HepG2 (cell line): Measurements from ENCODE around the gene BABAM2.

Experiments used
- EHMT2 ChIP-seq: fragments of 200-600 bp; sonication (generic); IDR thresholded peaks from 2 replicates; pipeline ENCODE4 v1.7.0; 2017; ENCODE audit warnings: antibody characterized with exemption, low read depth, low read length, borderline replicate concordance
- POLR2A ChIP-seq, 2 experiments: IDR thresholded peaks; 2 replicates each; pipeline ENCODE4 v1.6.1; 2011; ENCODE audit warnings: low read depth in 2 of 2, low read length in 2 of 2, mild to moderate bottlenecking in 1 of 2, moderate library complexity in 1 of 2; ENCODE audit not compliant: insufficient read depth in 1 of 2
- POLR2G ChIP-seq: fragments of 200-400 bp; formaldehyde crosslinking; IDR thresholded peaks from 2 replicates; pipeline ENCODE4 v1.6.1; 2018; ENCODE audit warnings: mild to moderate bottlenecking, low read depth, low read length, moderate library complexity
- STAT6 ChIP-seq: sonication (generic); formaldehyde crosslinking; IDR thresholded peaks from 2 replicates; pipeline ENCODE4 v1.4.0; 2020; ENCODE audit warnings: missing genetic modification reagents, mild to moderate bottlenecking, borderline replicate concordance
- TCF7 ChIP-seq: sonication (generic); IDR thresholded peaks from 2 replicates; pipeline ENCODE4 v1.6.1; 2016; ENCODE audit warnings: antibody characterized with exemption, low read depth
- TEAD2 ChIP-seq: sonication (generic); formaldehyde crosslinking; IDR thresholded peaks from 2 replicates; pipeline ENCODE4 v1.9.0; 2021; ENCODE audit warnings: missing genetic modification reagents
- TSC22D2 ChIP-seq: sonication (generic); formaldehyde crosslinking; IDR thresholded peaks from 2 replicates; pipeline ENCODE4 v1.5.1; 2020; ENCODE audit warnings: missing genetic modification reagents, mild to moderate bottlenecking, borderline replicate concordance
- ZNF138 ChIP-seq: sonication (generic); formaldehyde crosslinking; IDR thresholded peaks from 2 replicates; pipeline ENCODE4 v1.5.0; 2020; ENCODE audit warnings: mild to moderate bottlenecking, low read depth, missing genetic modification reagents
- ZNF83 ChIP-seq: sonication (generic); formaldehyde crosslinking; IDR thresholded peaks from 2 replicates; pipeline ENCODE4 v1.4.0; 2020; ENCODE audit warnings: missing genetic modification reagents, mild to moderate bottlenecking, borderline replicate concordance

- no peak for TF ChIP-seq TSC22D2 (CRISPR knock-in tag)
- TF ChIP-seq POLR2A (IDR thresholded peaks at IDR 0.05; ENCODE audit: insufficient read depth in 1 of 2, low read depth in 2 of 2, low read length in 2 of 2), result no peak
- TF ChIP-seq ZNF83 (CRISPR knock-in tag), result no peak
- no peak for TF ChIP-seq EHMT2
- no peak for TF ChIP-seq TCF7
- no peak for TF ChIP-seq ZNF138 (CRISPR knock-in tag)
- TF ChIP-seq STAT6 (CRISPR knock-in tag), result no peak
- TF ChIP-seq TEAD2, result no peak
- TF ChIP-seq POLR2G, result no peak
Observed at GRCh38 chr2:28282248-28282647, 391.7 kb downstream of the BABAM2 start.
